H1 (cell line): ENCODE results near the gene SLC44A1. TPM values are rescaled to one million over a fixed set of nuclear protein-coding genes. Genes with fewer than 3 reads are reported as not detected.

Experiments used
- GTF2F1 ChIP-seq: IDR thresholded peaks from 2 replicates; pipeline ENCODE4 v1.6.1; 2012; ENCODE audit warnings: low read depth, low read length, improper control_type of control experiment, borderline replicate concordance
- polyA plus RNA-seq, 7 experiments: library from polyadenylated mRNA; depleted of rRNA in 3 of 7; stranded (reverse) in 5 of 7; unstranded in 2 of 7; fragments of >200 nt in 5 of 7; fragments of 200-250 nt in 2 of 7; gene quantifications; 1 replicate in 5 of 7; 2 replicates in 1 of 7; 4 replicates in 1 of 7; pipeline versions ENCODE4 v1.2.1 to v1.2.3, GENCODE V29; 2011 to 2013; ENCODE audit warnings: missing spikeins in 2 of 7, mixed read lengths in 2 of 7
- total RNA-seq: library from RNA; stranded (reverse); fragmentation: NEBNext Ultra II Directional; extraction: Animal tissue kit (Norgen Biotek cat#: 25700); gene quantifications from 2 replicates; pipeline ENCODE4 v1.2.1, GENCODE V29; 2021

SLC44A1 gene
- total and polyA plus RNA-seq, 2 of the 8 experiments (the other 6 are each of a cell fraction or from before 2014, with no cell fraction given) = 30.5 to 71.2 TPM

- no peak for TF ChIP-seq GTF2F1
- TF ChIP-seq, all 59 proteins: peak for 0
Observed at GRCh38 chr9:105195259-105195658, 49.2 kb upstream of the SLC44A1 start (continued).
